Lower lobe of right lung (tissue), 2 donors: ENCODE data around the gene ABLIM3. TPM values are rescaled to one million over a fixed set of nuclear protein-coding genes. Genes with fewer than 3 reads are reported as not detected.

ENCODE experiments used
- ATAC-seq, 2 donors: fragments of 200-7000 bp; cut with Tn5 transposase; one replicate each; pipeline ENCODE4 v1.9.1; 2020 to 2022; ENCODE audit warnings: mild to moderate bottlenecking in 2 of 2, moderate library complexity in 2 of 2
- DNase-seq: peaks from one replicate; pipeline ENCODE4 v3.0.0-alpha.2; 2020
- H3K27ac ChIP-seq: fragments of 200-600 bp; one replicate; pipeline ENCODE4 v1.8.0; 2022
- H3K27me3 ChIP-seq: fragments of 200-600 bp; one replicate; pipeline ENCODE4 v1.8.0; 2022; ENCODE audit warnings: low read depth
- H3K36me3 ChIP-seq: fragments of 200-600 bp; one replicate; pipeline ENCODE4 v1.8.0; 2022; ENCODE audit warnings: mild to moderate bottlenecking
- H3K4me1 ChIP-seq: fragments of 200-600 bp; one replicate; pipeline ENCODE4 v1.8.0; 2022
- H3K4me3 ChIP-seq: fragments of 200-600 bp; one replicate; pipeline ENCODE4 v1.8.0; 2022; ENCODE audit warnings: mild to moderate bottlenecking
- H3K9me3 ChIP-seq: fragments of 200-600 bp; one replicate; pipeline ENCODE4 v1.8.0; 2022
- intact Hi-C: fragments of 100-400 bp; cut with DNase I; formaldehyde crosslinking; loops from one replicate; pipeline ENCODE4 v1.11.0; 2022
- total RNA-seq: library from RNA; stranded (reverse); fragmentation: NEBNext Ultra II Directional; extraction: Animal tissue kit (Norgen Biotek cat#: 25700); gene quantifications from one replicate; pipeline ENCODE4 v1.2.1, GENCODE V29; 2021
- TF ChIP-seq, protein P1 (sequence below): fragments of 200-600 bp; IDR thresholded peaks from one replicate; pipeline ENCODE4 v1.8.0; 2022; ENCODE audit warnings: antibody characterized with exemption, mild to moderate bottlenecking
- donor health status: DM: no; HTN: yes; CAD: no; lungs with severe emphysema.

ABLIM3 gene
- total RNA-seq, 1 donor from 2014 or later: 26.7 TPM

DNA sequence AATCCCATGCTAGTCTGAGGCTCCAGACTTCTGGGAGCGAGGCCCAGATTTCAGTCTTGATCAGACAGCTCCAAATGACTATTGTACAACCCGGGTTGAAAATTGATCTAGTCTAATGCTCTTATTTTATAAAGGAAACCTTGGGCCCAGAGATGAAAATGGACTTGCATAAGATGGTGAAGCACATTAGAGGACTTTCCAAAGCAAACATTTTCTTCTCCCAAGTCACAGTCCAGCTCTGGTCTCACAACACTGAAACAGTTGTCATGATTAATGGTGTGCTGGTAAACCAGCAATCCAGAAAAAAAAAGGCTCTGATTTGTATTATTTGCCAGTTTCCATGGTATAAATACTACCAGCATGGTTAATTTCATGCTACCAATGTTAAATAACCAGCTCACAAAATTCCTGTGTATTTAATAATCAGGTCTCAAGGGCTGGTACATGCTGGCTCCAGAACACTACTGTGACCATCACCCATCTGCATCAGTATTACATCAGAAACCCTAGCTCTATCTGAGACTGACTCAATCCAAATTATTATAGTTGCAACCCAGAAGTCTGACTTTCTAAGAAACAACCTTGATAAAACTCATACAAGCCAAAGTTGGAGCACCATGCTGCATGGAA is 32.5 kb upstream of the ABLIM3 start:
- no peaks in the 10 kb centered on the region for H3K9me3 ChIP-seq
- DNase-seq (no peak), ATAC-seq (no peak)
- no peaks in the 10 kb centered on the region for H3K27me3 ChIP-seq
- H3K4me3 ChIP-seq: no peak overlapping the region
- H3K36me3 ChIP-seq: no peaks in the 10 kb centered on the region
- no peak overlapping the region for H3K27ac ChIP-seq
- intact Hi-C loops: no loop called here
- no peaks in the 10 kb centered on the region for H3K4me1 ChIP-seq
- TF ChIP-seq, protein P1, sequence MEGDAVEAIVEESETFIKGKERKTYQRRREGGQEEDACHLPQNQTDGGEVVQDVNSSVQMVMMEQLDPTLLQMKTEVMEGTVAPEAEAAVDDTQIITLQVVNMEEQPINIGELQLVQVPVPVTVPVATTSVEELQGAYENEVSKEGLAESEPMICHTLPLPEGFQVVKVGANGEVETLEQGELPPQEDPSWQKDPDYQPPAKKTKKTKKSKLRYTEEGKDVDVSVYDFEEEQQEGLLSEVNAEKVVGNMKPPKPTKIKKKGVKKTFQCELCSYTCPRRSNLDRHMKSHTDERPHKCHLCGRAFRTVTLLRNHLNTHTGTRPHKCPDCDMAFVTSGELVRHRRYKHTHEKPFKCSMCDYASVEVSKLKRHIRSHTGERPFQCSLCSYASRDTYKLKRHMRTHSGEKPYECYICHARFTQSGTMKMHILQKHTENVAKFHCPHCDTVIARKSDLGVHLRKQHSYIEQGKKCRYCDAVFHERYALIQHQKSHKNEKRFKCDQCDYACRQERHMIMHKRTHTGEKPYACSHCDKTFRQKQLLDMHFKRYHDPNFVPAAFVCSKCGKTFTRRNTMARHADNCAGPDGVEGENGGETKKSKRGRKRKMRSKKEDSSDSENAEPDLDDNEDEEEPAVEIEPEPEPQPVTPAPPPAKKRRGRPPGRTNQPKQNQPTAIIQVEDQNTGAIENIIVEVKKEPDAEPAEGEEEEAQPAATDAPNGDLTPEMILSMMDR: no peak

DNA sequence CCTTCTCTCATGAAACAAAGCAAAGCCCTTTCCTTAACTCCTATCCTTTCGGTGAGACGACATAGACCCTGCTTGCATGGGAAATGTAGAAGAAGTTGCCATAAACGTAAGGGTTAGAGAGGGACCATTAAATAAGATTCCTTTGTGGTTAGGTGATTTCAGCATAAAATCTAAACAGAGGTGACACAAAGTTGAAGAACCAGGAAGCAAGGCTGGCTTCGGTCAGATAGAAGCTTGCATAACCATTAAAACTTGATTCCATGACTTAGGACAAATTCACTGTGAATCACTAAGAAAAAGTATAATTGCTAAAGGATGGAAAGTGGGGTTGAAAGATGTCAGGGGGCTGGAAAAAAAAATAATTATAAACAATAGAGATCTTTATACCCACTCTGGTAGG is 30.9 kb upstream of the ABLIM3 start:
- ATAC-seq (no peak), DNase-seq (no peak)
- Histone ChIP-seq H3K27ac (no peak overlapping the region), H3K36me3 (no peaks in the 10 kb centered on the region), H3K4me3 (no peak overlapping the region), H3K27me3 (no peaks in the 10 kb centered on the region), H3K9me3 (no peaks in the 10 kb centered on the region), H3K4me1 (peaks cover 6% of the 10 kb centered on the region)
- TF ChIP-seq, protein P1: no peak
- intact Hi-C loops: loop anchor here (5.0 kb wide), 1 partner anchor 378 kb away; no protein-coding TSS in a partner anchor

DNA sequence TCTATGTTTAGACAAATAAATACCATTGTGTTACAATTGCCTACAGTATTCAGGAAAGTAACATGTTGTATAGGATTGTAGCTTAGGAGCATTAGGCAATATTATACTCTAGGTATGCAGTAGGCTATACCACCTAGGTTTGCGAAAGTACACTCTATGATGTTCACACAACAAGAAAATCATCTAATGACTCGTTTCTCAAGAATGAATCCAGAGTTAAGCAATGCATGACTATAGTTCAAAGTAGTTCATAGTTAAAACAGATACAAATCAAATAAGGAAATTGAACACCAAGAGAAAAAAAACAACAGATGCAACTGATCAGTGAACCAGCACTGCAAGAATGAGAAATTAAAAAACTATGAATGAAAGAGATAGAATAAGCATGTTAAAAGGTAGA is 27.6 kb upstream of the ABLIM3 start:
- ATAC-seq: no peak

DNA sequence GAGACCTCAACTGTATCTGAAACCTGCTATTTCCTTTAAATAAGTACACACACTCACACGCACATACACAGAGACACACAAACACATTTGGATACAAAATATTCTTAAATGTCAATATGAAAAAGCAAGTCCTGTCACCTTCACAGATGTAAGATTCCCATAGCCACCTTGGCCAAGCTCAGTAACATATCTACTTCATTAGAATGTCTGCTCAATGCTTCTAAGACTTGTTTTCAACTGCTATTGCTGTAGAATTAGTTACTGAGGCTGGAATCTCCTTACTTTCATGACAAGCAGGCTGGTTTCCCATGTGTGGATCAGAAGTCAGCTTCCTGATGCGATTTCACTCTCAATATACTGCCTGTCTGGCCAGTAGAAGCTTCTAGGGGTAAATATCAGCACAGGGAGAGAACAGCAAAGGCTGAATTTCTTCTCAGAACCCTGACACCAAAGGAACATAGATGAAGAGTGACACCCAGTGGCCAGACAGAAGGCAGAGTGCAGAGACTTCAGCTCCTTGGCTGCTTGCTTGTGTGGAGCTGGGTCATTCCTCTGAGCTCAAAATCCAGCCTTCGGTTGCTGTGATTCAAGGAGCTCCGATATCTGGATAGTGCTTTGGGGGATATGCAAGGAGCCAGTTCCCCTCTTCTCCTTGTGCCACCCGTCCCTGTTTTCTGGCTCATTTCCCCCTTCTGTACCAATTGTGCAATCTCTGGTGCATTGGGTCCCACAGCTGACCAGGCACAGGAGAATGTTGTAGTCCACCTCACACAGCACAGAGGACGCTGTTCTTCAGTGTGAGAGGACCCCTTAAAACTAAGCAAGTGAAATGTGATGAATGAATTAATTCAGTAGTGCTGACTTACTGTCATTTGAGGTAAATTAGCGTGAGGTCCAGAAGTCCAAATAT is 26.6 kb upstream of the ABLIM3 start:
- ATAC-seq (peak; percentile 86 to 91), DNase-seq (no peak)
- H3K4me1 ChIP-seq: peaks cover 6% of the 10 kb centered on the region
- no peak overlapping the region for H3K4me3 ChIP-seq
- H3K27me3 ChIP-seq: no peaks in the 10 kb centered on the region
- intact Hi-C loops: loop anchor here (5.0 kb wide), 1 partner anchor 382 kb away; no protein-coding TSS in a partner anchor
- TF ChIP-seq, protein P1: peak; percentile 82
- no peaks in the 10 kb centered on the region for H3K9me3 ChIP-seq
- H3K36me3 ChIP-seq: no peaks in the 10 kb centered on the region
- no peak overlapping the region for H3K27ac ChIP-seq

More for the DNA sequence above, 27.6 kb upstream of the ABLIM3 start:
- H3K4me1 ChIP-seq: peaks cover 6% of the 10 kb centered on the region
- intact Hi-C loops: loop anchor here (5.0 kb wide), 1 partner anchor 381 kb away; no protein-coding TSS in a partner anchor
- H3K9me3 ChIP-seq: no peaks in the 10 kb centered on the region
- no peaks in the 10 kb centered on the region for H3K27me3 ChIP-seq
- no peaks in the 10 kb centered on the region for H3K36me3 ChIP-seq
- TF ChIP-seq, protein P1: no peak
- H3K27ac ChIP-seq: no peak overlapping the region
- H3K4me3 ChIP-seq: no peak overlapping the region
- no peak for DNase-seq

DNA sequence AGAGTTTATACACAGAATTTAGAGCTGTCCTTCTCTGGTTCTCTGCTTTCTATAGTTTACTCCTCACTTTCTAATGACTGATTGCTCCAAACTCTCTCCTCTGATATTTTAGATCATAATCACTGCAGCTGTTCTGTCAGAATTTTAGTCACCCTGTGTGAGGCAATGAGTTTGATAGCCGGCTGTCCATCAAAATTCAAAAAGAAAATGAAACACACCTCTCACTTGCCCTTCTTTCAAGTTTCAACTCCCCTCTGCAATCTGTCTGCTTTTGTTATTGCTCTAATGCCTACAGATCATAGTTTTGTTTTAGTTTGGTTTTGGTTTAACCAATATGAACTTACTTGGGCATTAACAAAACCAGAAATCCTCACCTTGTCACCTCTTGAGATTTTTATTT is 23.3 kb upstream of the ABLIM3 start:
- H3K9me3 ChIP-seq: no peaks in the 10 kb centered on the region
- H3K4me1 ChIP-seq: peaks cover 6% of the 10 kb centered on the region
- H3K27me3 ChIP-seq: no peaks in the 10 kb centered on the region
- intact Hi-C loops: no loop called here
- DNase-seq (no peak), ATAC-seq (no peak)
- no peak overlapping the region for H3K27ac ChIP-seq
- no peaks in the 10 kb centered on the region for H3K36me3 ChIP-seq
- H3K4me3 ChIP-seq: no peak overlapping the region
- TF ChIP-seq, protein P1: no peak
